Activated naive CD4-positive, alpha-beta T cell treated with anti-CD3 and anti-CD28 coated beads for 36 hours (primary cell): ENCODE measurements around the gene BSCL2. TPM values are rescaled to one million over a fixed set of nuclear protein-coding genes. Genes with fewer than 3 reads are reported as not detected.
"Not testable (repeated sequence)": the region's sequence is repeated elsewhere in the genome, so short reads cannot be mapped to it uniquely, and the experiment has no call there.

Experiments
- CTCF ChIA-PET: fragments of 350-600 bp; sonication (Branson Sonifier 250); formaldehyde crosslinking; loops from one replicate; lab custom pipeline; 2021; ENCODE audit warnings: antibody characterized with exemption; lab: Charles Lee
- DNase-seq: peaks from one replicate; pipeline ENCODE4 v3.0.0-alpha.2; 2020
- H3K27ac Mint-ChIP-seq: one replicate; pipeline ENCODE4 v1.8.0; 2021; ENCODE audit warnings: mild to moderate bottlenecking, mixed read lengths
- H3K27me3 Mint-ChIP-seq: one replicate; pipeline ENCODE4 v1.8.0; 2021; ENCODE audit warnings: low read depth, mixed read lengths
- H3K36me3 Mint-ChIP-seq: one replicate; pipeline ENCODE4 v1.8.0; 2021; ENCODE audit warnings: low read depth, mixed read lengths
- H3K4me1 Mint-ChIP-seq: one replicate; pipeline ENCODE4 v1.8.0; 2021; ENCODE audit warnings: low read depth, mixed read lengths
- H3K4me3 Mint-ChIP-seq: one replicate; pipeline ENCODE4 v1.8.0; 2021; ENCODE audit warnings: mild to moderate bottlenecking, moderate library complexity, mixed read lengths
- H3K9me3 Mint-ChIP-seq: one replicate; pipeline ENCODE4 v1.8.0; 2021; ENCODE audit warnings: mixed read lengths
- intact Hi-C: fragments of 100-400 bp; cut with micrococcal nuclease; formaldehyde crosslinking; loops from one replicate; pipeline ENCODE4 v1.15.1; 2023
- total RNA-seq, 2 experiments: library from RNA; stranded (reverse); gene quantifications; one replicate each; pipeline ENCODE4 v1.2.3, GENCODE V29; 2021

The BSCL2 gene
- total RNA-seq, 2 experiments from 2014 or later, result 13.8 to 17.3 TPM

GRCh38 chr11:62705413-62705812 lies 1.8 kb downstream of the BSCL2 start:
- intact Hi-C loops, result no loop called here
- Mint-ChIP-seq H3K36me3 (peaks cover 25% of the 10 kb centered on the region), H3K4me1 (peaks cover 36% of the 10 kb centered on the region), H3K27me3 (no peaks in the 10 kb centered on the region), H3K27ac (no peak overlapping the region), H3K9me3 (no peaks in the 10 kb centered on the region), H3K4me3 (peak overlapping the region; percentile 88)
- DNase-seq, result no peak
- CTCF ChIA-PET, result interaction anchor here (1.2 to 4.5 kb wide), 3 partner anchors 11 to 94 kb away, joined by 3 to 25 read pairs (median 17); no protein-coding TSS in a partner anchor

- Mint-ChIP-seq H3K4me1 (peaks cover 30% of the 10 kb centered on the region), H3K36me3 (peaks cover 13% of the 10 kb centered on the region)
- DNase-seq, H3K27ac Mint-ChIP-seq, H3K9me3 Mint-ChIP-seq, H3K27me3 Mint-ChIP-seq, intact Hi-C loops, H3K4me3 Mint-ChIP-seq: not testable (repeated sequence)
- CTCF ChIA-PET, result interaction anchor here (3.8 kb wide), 1 partner anchor 23 kb away, joined by 17 read pairs; no protein-coding TSS in a partner anchor
Measured at GRCh38 chr11:62703921-62704320, 3.3 kb downstream of the BSCL2 start.

- Mint-ChIP-seq H3K9me3 (no peaks in the 10 kb centered on the region), H3K27me3 (no peaks in the 10 kb centered on the region), H3K36me3 (peaks cover 14% of the 10 kb centered on the region), H3K4me3 (no peak overlapping the region), H3K4me1 (peaks cover 15% of the 10 kb centered on the region), H3K27ac (no peak overlapping the region)
- intact Hi-C loops, result no loop called here
- CTCF ChIA-PET, result no interaction called here
- no peak for DNase-seq
Measured at GRCh38 chr11:62702246-62702645, 5.0 kb downstream of the BSCL2 start.

- H3K27me3 Mint-ChIP-seq, result no peaks in the 10 kb centered on the region
- H3K27ac Mint-ChIP-seq, result peak overlapping the region; percentile 4
- H3K4me1 Mint-ChIP-seq, result no peaks in the 10 kb centered on the region
- intact Hi-C loops, result loop anchor here (1.0 to 10.0 kb wide), 5 partner anchors 82 to 300 kb away; partner anchors contain the start of gene EML3
- H3K4me3 Mint-ChIP-seq, result no peak overlapping the region
- H3K9me3 Mint-ChIP-seq, result no peaks in the 10 kb centered on the region
- peak; percentile 85 for DNase-seq
- CTCF ChIA-PET, result interaction anchor here (0.6 to 3.1 kb wide), 22 partner anchors 13 to 275 kb away, joined by 3 to 33 read pairs (median 4); partner anchors contain the start of genes BSCL2, C11orf98, CSKMT and GNG3
- peaks cover 19% of the 10 kb centered on the region for H3K36me3 Mint-ChIP-seq
Measured at GRCh38 chr11:62694455-62695167, 12.6 kb downstream of the BSCL2 start.

- H3K4me1 Mint-ChIP-seq, result not testable (repeated sequence)
Measured at GRCh38 chr11:62693624-62694023, 13.6 kb downstream of the BSCL2 start.

GRCh38 chr11:62689421-62690183 lies 17.6 kb downstream of the BSCL2 start, which contains the start of gene LRRN4CL:
LRRN4CL (minus strand) TSS chr11:62689530; CDS start chr11:62688508, 1,022 bp downstream.
- H3K27ac Mint-ChIP-seq, result no peak within 1 kb of the TSS
- intact Hi-C loops, result loop anchor here (10.0 kb wide), 1 partner anchor 295 kb away; no protein-coding TSS in a partner anchor
- H3K27me3 Mint-ChIP-seq, result peaks cover 9% of the 10 kb centered on the region
- CTCF ChIA-PET, result interaction anchor here (0.9 to 1.8 kb wide), 4 partner anchors 9 to 295 kb away, joined by 3 to 9 read pairs (median 3); no protein-coding TSS in a partner anchor
- DNase-seq, result no peak
- peaks cover 17% of the 10 kb centered on the region for H3K36me3 Mint-ChIP-seq
- H3K4me1 Mint-ChIP-seq, result no peaks in the 10 kb centered on the region
- no peaks in the 10 kb centered on the region for H3K9me3 Mint-ChIP-seq
- no peak within 1 kb of the TSS for H3K4me3 Mint-ChIP-seq

More at GRCh38 chr11:62693624-62694023, 13.6 kb downstream of the BSCL2 start:
- CTCF ChIA-PET, result interaction anchor here (0.7 to 3.1 kb wide), 16 partner anchors 13 to 836 kb away, joined by 3 to 33 read pairs (median 4); partner anchors contain the start of genes BSCL2, C11orf98, CSKMT and GNG3
- not testable (repeated sequence) for H3K4me3 Mint-ChIP-seq, H3K9me3 Mint-ChIP-seq, H3K27me3 Mint-ChIP-seq, DNase-seq, H3K27ac Mint-ChIP-seq
- H3K36me3 Mint-ChIP-seq, result peaks cover 18% of the 10 kb centered on the region
- intact Hi-C loops, result loop anchor here (1.0 to 10.0 kb wide), 5 partner anchors 81 to 299 kb away; partner anchors contain the start of gene EML3

- Mint-ChIP-seq H3K4me1 (no peaks in the 10 kb centered on the region), H3K36me3 (peaks cover 17% of the 10 kb centered on the region), H3K27me3 (peaks cover 9% of the 10 kb centered on the region), H3K9me3 (no peaks in the 10 kb centered on the region), H3K4me3 (no peak overlapping the region), H3K27ac (no peak overlapping the region)
- CTCF ChIA-PET, result interaction anchor here (1.6 kb wide), 1 partner anchor 8 kb away, joined by 4 read pairs; no protein-coding TSS in a partner anchor
- intact Hi-C loops, result no loop called here
- no peak for DNase-seq
Measured at GRCh38 chr11:62688491-62688890, 18.7 kb downstream of the BSCL2 start.

- Mint-ChIP-seq H3K36me3 (peaks cover 14% of the 10 kb centered on the region), H3K27ac (no peak overlapping the region), H3K4me1 (no peaks in the 10 kb centered on the region), H3K4me3 (no peak overlapping the region), H3K27me3 (peaks cover 9% of the 10 kb centered on the region), H3K9me3 (no peaks in the 10 kb centered on the region)
- intact Hi-C loops, result no loop called here
- no peak for DNase-seq
- CTCF ChIA-PET, result interaction anchor here (1.1 to 1.6 kb wide), 2 partner anchors 8 to 145 kb away, joined by 3 to 4 read pairs; no protein-coding TSS in a partner anchor
Measured at GRCh38 chr11:62687508-62688396, 19.5 kb downstream of the BSCL2 start.

GRCh38 chr11:62682518-62682917 lies 24.7 kb downstream of the BSCL2 start:
- peaks cover 3% of the 10 kb centered on the region for H3K27me3 Mint-ChIP-seq
- H3K27ac Mint-ChIP-seq, result no peak overlapping the region
- DNase-seq, result no peak
- intact Hi-C loops, result no loop called here
- peaks cover 6% of the 10 kb centered on the region for H3K36me3 Mint-ChIP-seq
- H3K9me3 Mint-ChIP-seq, result no peaks in the 10 kb centered on the region
- H3K4me1 Mint-ChIP-seq, result peaks cover 18% of the 10 kb centered on the region
- no peak overlapping the region for H3K4me3 Mint-ChIP-seq
- CTCF ChIA-PET, result interaction anchor here (0.6 kb wide), 1 partner anchor 205 kb away, joined by 3 read pairs; no protein-coding TSS in a partner anchor

- intact Hi-C loops, result no loop called here
- Mint-ChIP-seq H3K4me1 (peaks cover 28% of the 10 kb centered on the region), H3K36me3 (peaks cover 12% of the 10 kb centered on the region), H3K27me3 (no peaks in the 10 kb centered on the region), H3K27ac (peak overlapping the region; percentile 21), H3K4me3 (peak overlapping the region; percentile 41), H3K9me3 (no peaks in the 10 kb centered on the region)
- peak; percentile 57 for DNase-seq
- CTCF ChIA-PET, result interaction anchor here (0.7 to 2.8 kb wide), 21 partner anchors 7 to 340 kb away, joined by 3 to 33 read pairs (median 4); partner anchors contain the start of genes C11orf98, CSKMT, GANAB and LBHD1
Measured at GRCh38 chr11:62680825-62681240, 26.4 kb downstream of the BSCL2 start.
